ENCODE measurements around the gene OSTN. TPM values are rescaled to one million over a fixed set of nuclear protein-coding genes. Genes with fewer than 3 reads are reported as not detected.
"Not testable (repeated sequence)": the region's sequence is repeated elsewhere in the genome, so short reads cannot be mapped to it uniquely, and the experiment has no call there.

Gene OSTN
- total RNA-seq, 4 donors from 2014 or later, result not detected

DNA sequence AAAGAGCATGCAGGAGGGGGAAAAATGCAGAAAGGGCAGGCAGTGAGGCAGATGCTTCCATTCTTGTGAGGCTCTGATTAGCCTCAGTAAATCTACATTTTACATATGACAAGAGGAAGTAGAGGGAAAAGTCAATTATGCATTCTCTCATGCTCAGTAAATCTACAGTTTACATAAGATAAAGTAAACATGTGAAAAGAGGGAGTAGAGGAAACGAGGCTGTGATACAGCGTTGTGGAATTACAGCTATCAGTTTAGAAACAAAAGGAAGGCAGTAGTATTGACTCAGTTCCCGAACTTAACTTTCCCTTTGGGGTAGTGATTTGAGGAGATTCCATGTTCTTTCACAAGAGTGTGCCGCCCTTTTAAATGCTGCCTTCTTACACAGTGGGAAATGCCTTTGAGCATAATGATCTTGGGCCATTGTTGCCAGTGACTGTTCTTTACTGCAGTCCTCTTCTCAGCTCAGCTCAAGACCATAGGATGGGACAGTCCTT lies 39.3 kb downstream of the OSTN start:
- no peaks in the 10 kb centered on the region for H3K9me3 ChIP-seq
- no peak overlapping the region for H3K27ac ChIP-seq
- intact Hi-C loops (cut with DNase I), result no loop called here
- TF ChIP-seq, protein P1, sequence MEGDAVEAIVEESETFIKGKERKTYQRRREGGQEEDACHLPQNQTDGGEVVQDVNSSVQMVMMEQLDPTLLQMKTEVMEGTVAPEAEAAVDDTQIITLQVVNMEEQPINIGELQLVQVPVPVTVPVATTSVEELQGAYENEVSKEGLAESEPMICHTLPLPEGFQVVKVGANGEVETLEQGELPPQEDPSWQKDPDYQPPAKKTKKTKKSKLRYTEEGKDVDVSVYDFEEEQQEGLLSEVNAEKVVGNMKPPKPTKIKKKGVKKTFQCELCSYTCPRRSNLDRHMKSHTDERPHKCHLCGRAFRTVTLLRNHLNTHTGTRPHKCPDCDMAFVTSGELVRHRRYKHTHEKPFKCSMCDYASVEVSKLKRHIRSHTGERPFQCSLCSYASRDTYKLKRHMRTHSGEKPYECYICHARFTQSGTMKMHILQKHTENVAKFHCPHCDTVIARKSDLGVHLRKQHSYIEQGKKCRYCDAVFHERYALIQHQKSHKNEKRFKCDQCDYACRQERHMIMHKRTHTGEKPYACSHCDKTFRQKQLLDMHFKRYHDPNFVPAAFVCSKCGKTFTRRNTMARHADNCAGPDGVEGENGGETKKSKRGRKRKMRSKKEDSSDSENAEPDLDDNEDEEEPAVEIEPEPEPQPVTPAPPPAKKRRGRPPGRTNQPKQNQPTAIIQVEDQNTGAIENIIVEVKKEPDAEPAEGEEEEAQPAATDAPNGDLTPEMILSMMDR (IDR thresholded peaks at IDR 0.05), result no peak
- no peak for TF ChIP-seq POLR2A (IDR thresholded peaks at IDR 0.05)
- no peaks in the 10 kb centered on the region for H3K27me3 ChIP-seq
- DNase-seq, result no peak
- H3K4me1 ChIP-seq, result no peaks in the 10 kb centered on the region
- WGBS, 2 donors, result 25 to 45% methylated on average over 4 of the region's 4 CpGs
- no peak overlapping the region for H3K4me3 ChIP-seq
- no peaks in the 10 kb centered on the region for H3K36me3 ChIP-seq

DNA sequence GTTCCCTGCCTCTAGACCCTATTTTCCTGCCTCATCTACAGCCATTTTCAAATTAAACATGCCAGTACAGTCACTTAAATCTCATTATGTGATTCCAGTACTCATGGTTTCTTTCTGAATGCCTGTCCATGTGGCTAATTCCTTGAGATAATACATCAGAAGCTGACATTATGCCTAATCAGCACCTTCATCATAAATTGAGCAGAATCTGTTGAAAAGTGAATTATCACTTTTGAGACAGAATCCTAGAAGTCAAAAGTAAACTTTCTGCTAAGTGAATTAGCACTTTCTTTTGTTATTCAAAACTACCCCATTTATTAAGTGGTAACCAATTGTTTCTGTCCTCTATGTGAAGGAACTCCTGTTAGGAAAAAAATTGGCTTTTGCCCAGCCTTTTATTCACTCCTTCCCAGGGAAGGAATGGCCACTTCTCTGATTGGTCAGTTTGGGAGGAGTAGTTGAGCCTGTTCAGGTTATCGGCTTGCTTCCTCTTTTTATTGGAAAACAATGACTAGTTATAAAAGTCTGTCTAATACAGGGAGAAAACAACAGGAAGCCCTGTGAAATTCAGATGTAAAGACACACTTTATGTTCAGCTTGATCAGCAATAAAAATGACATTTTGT lies 40.5 kb downstream of the OSTN start:
- 42 to 52% methylated on average over 1 of the region's 1 CpG for WGBS, 2 donors
- H3K27ac ChIP-seq, result no peak overlapping the region
- no peak for DNase-seq
- no peaks in the 10 kb centered on the region for H3K4me1 ChIP-seq
- H3K4me3 ChIP-seq, result no peak overlapping the region
- H3K9me3 ChIP-seq, result no peaks in the 10 kb centered on the region
- intact Hi-C loops (cut with DNase I), result loop anchor here (5.0 kb wide), 1 partner anchor 148 kb away; no protein-coding TSS in a partner anchor
- no peaks in the 10 kb centered on the region for H3K36me3 ChIP-seq
- TF ChIP-seq POLR2A (IDR thresholded peaks at IDR 0.05), result no peak
- TF ChIP-seq, protein P1 (IDR thresholded peaks at IDR 0.05), result no peak
- H3K27me3 ChIP-seq, result no peaks in the 10 kb centered on the region

DNA sequence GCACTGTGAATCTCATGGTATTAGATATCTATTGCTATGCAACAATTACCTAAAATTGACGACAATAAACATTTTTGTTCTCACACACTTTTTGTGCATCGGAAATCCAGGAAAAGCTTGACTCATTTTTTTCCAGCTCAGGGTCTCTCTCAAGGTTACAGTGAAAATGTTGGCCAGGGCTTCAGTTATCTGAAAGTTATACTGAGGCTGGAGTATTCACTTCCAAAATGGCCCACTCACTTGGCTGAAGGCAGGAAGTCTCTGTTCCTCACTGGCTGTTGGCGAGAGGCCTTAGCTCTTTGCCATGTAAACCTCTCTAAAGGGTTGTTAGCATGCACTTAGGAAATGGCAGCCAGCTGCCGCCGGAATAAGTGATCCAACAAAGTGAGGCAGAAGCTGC lies 41.4 kb downstream of the OSTN start:
- TF ChIP-seq, protein P1 (IDR thresholded peaks at IDR 0.05), result no peak
- no peak for TF ChIP-seq POLR2A (IDR thresholded peaks at IDR 0.05)
- Histone ChIP-seq H3K9me3 (no peaks in the 10 kb centered on the region), H3K4me3 (no peak overlapping the region), H3K36me3 (no peaks in the 10 kb centered on the region), H3K27me3 (no peaks in the 10 kb centered on the region), H3K27ac (no peak overlapping the region), H3K4me1 (no peaks in the 10 kb centered on the region)
- no peak for DNase-seq
- intact Hi-C loops (cut with DNase I), result loop anchor here (5.0 kb wide), 1 partner anchor 147 kb away; no protein-coding TSS in a partner anchor
- 75 to 88% methylated on average over 4 of the region's 5 CpGs for WGBS, 2 donors

DNA sequence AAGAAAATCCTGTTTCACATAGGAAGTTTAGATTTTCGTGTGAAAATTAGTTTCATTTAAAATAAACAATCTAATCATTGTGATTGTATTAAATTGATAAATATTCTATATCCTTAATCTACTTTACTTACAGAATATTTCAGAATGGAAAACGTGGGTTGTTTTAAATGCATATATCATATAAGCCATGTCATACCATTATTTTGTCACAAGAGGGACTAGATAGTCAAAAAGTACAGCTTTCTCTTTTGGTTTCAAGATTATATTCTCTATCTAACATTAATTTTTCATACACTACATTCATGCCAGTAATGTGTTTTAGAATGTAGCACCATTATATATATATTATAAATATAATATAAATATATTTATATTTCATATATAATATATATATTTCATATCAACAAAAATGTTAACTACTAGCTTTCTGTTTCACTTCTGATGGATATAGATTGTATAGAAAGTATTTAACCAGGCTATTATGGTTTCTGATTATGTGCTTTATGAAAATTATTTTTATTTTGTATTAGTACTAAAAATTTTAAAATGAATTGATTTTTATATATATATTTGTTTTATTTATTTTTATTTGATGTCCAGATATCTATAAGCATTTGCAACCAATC lies 45.3 kb downstream of the OSTN start:
- no peak for DNase-seq
- H3K36me3 ChIP-seq, result no peaks in the 10 kb centered on the region
- WGBS, 2 donors, result 7 to 10% methylated on average over 2 of the region's 2 CpGs
- intact Hi-C loops (cut with DNase I), result loop anchor here (5.0 kb wide), 1 partner anchor 143 kb away; no protein-coding TSS in a partner anchor
- H3K4me1 ChIP-seq, result no peaks in the 10 kb centered on the region
- H3K27me3 ChIP-seq, result no peaks in the 10 kb centered on the region
- TF ChIP-seq, protein P1 (IDR thresholded peaks at IDR 0.05), result peak in 5 of 6 experiments; percentile 5 to 60 (median 35)
- TF ChIP-seq POLR2A (IDR thresholded peaks at IDR 0.05), result no peak
- H3K27ac ChIP-seq, result no peak overlapping the region
- H3K9me3 ChIP-seq, result no peaks in the 10 kb centered on the region
- no peak overlapping the region for H3K4me3 ChIP-seq

DNA sequence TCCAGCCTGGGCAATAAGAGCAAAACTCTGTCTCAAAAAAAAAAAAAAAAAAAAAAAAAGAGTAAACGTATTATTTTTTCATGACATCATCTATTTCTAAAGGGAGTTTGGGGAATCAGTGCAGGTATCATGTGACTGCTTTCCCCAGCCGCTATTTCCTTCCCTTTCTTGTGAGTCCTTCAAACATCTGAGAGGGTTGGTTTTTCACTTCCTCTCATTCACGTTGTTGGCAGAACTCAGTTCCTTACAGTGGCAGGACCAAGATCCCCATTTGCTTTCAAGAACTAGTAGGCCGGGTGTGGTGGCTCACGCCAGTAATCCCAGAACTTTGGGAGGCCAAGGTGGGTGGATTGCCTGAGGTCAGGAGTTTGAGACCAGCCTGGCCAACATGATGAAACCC lies 47.0 kb downstream of the OSTN start:
- intact Hi-C loops (cut with DNase I); H3K4me3 ChIP-seq; H3K27me3 ChIP-seq; H3K4me1 ChIP-seq; H3K9me3 ChIP-seq; H3K36me3 ChIP-seq; H3K27ac ChIP-seq: not testable (repeated sequence)
- 56 to 65% methylated on average over 4 of the region's 5 CpGs for WGBS, 2 donors
- DNase-seq, result peak; percentile 3
